HepG2 (cell line): ENCODE measurements around the gene RNF13.

Source experiments
- FOXA1 ChIP-seq, 2 experiments: fragments of 450-650 bp in 1 of 2; sonication (generic) in 1 of 2; formaldehyde crosslinking in 1 of 2; IDR thresholded peaks; 2 replicates each; pipeline versions ENCODE4 v1.4.0 to v1.6.1; 2016 to 2020; ENCODE audit warnings: missing genetic modification reagents in 1 of 2
- POLR2A ChIP-seq, 2 experiments: IDR thresholded peaks; 2 replicates each; pipeline ENCODE4 v1.6.1; 2011; ENCODE audit warnings: low read depth in 2 of 2, low read length in 2 of 2, mild to moderate bottlenecking in 1 of 2, moderate library complexity in 1 of 2; ENCODE audit not compliant: insufficient read depth in 1 of 2
- TBP ChIP-seq: sonication (generic); formaldehyde crosslinking; IDR thresholded peaks from 2 replicates; pipeline ENCODE4 v1.5.0; 2020; ENCODE audit warnings: missing genetic modification reagents
- TF ChIP-seq, protein P1 (sequence below): sonication (generic); formaldehyde crosslinking; IDR thresholded peaks from 2 replicates; pipeline ENCODE4 v1.5.0; 2020; ENCODE audit warnings: mild to moderate bottlenecking, missing genetic modification reagents, moderate library complexity
- TF ChIP-seq, protein P2 (sequence below): sonication (generic); formaldehyde crosslinking; IDR thresholded peaks from 2 replicates; pipeline ENCODE4 v1.4.0; 2020; ENCODE audit warnings: missing genetic modification reagents

DNA sequence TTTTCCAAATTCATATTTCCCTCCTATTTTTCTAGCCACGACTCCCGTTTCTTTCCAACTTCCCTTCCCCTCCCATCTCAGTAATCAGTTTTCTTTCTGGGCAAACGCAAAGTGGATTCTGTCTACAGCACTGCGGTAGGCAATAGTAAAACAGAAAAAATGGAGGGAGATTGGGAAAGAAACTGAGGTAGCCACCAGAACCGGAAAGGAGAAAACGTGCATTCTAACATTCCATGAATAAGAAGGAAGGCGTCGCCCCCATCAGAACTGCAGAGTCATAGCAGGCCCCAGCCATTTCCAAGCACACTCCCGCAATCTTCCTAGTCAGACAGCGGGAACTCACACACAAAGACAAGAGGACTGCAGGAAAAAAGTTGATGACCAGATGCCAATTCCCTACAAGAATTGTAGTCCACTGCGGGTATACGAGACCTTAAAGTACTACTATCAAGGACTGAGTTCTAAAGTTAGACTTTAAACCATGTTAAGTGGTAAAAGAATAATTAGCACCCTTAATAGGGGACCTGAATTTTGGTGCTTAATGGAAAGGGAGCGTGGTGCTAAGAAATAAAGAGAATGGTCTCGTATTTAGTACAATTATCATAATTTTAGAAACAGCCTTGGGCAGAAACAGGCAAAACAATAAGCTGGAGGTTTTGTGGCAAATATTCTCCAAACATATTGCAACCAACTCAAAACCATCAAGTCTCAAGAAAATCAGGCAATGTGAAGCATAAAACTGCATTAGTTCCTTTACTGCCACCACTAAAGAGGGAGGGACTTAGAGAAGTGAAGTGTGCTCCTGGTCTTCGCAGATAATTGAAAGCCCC, 156.3 kb downstream of the RNF13 start:
- TF ChIP-seq TBP = no peak
- TF ChIP-seq POLR2A (IDR thresholded peaks at IDR 0.05; ENCODE audit: insufficient read depth in 1 of 2, low read depth in 2 of 2, low read length in 2 of 2) = peak in 1 of 2 experiments; percentile 77; a peak in 3 of 4 replicates
- TF ChIP-seq, protein P1, sequence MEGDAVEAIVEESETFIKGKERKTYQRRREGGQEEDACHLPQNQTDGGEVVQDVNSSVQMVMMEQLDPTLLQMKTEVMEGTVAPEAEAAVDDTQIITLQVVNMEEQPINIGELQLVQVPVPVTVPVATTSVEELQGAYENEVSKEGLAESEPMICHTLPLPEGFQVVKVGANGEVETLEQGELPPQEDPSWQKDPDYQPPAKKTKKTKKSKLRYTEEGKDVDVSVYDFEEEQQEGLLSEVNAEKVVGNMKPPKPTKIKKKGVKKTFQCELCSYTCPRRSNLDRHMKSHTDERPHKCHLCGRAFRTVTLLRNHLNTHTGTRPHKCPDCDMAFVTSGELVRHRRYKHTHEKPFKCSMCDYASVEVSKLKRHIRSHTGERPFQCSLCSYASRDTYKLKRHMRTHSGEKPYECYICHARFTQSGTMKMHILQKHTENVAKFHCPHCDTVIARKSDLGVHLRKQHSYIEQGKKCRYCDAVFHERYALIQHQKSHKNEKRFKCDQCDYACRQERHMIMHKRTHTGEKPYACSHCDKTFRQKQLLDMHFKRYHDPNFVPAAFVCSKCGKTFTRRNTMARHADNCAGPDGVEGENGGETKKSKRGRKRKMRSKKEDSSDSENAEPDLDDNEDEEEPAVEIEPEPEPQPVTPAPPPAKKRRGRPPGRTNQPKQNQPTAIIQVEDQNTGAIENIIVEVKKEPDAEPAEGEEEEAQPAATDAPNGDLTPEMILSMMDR = peak; percentile 52
- no peak for TF ChIP-seq FOXA1 (IDR thresholded peaks at IDR 0.05)
- TF ChIP-seq FOXA1 (CRISPR knock-in tag; IDR thresholded peaks at IDR 0.05) = no peak
- TF ChIP-seq, protein P2, sequence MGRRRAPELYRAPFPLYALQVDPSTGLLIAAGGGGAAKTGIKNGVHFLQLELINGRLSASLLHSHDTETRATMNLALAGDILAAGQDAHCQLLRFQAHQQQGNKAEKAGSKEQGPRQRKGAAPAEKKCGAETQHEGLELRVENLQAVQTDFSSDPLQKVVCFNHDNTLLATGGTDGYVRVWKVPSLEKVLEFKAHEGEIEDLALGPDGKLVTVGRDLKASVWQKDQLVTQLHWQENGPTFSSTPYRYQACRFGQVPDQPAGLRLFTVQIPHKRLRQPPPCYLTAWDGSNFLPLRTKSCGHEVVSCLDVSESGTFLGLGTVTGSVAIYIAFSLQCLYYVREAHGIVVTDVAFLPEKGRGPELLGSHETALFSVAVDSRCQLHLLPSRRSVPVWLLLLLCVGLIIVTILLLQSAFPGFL (CRISPR knock-in tag) = no peak
